Measurements from ENCODE around the gene PCNX1.

Gene PCNX1

GRCh38 chr14:71135496-71135895 is 228.2 kb downstream of the PCNX1 start:
- TF ChIP-seq SPI1 (IDR thresholded peaks at IDR 0.05; ENCODE audit: borderline replicate concordance, low read depth), result no peak
- no peak for TF ChIP-seq POLR2AphosphoS5 (IDR thresholded peaks at IDR 0.05; ENCODE audit: low read depth)
- TF ChIP-seq GABPA (IDR thresholded peaks at IDR 0.05; ENCODE audit: low read depth), result no peak
- no peak for TF ChIP-seq REST (IDR thresholded peaks at IDR 0.05; ENCODE audit: insufficient replicate concordance, low read depth)
- no peak for TF ChIP-seq CTCF (IDR thresholded peaks at IDR 0.05; ENCODE audit: insufficient read depth, low read length)
- H3K27me3 ChIP-seq (ENCODE audit: insufficient read depth, poor library complexity, severe bottlenecking), result no peaks in the 10 kb centered on the region
- no peak for DNase-seq (ENCODE audit: low read depth in 1 of 2, low spot score in 1 of 2)

GRCh38 chr14:71135911-71136310 is 228.7 kb downstream of the PCNX1 start:
- TF ChIP-seq GABPA (IDR thresholded peaks at IDR 0.05; ENCODE audit: low read depth) (no peak), POLR2AphosphoS5 (IDR thresholded peaks at IDR 0.05; ENCODE audit: low read depth) (no peak), REST (IDR thresholded peaks at IDR 0.05; ENCODE audit: insufficient replicate concordance, low read depth) (no peak), SPI1 (IDR thresholded peaks at IDR 0.05; ENCODE audit: borderline replicate concordance, low read depth) (no peak), CTCF (IDR thresholded peaks at IDR 0.05; ENCODE audit: insufficient read depth, low read length) (no peak)
- no peak for DNase-seq (ENCODE audit: low read depth in 1 of 2, low spot score in 1 of 2)
- no peaks in the 10 kb centered on the region for H3K27me3 ChIP-seq (ENCODE audit: insufficient read depth, poor library complexity, severe bottlenecking)
- H3K4me3 ChIP-seq (replicated peaks; ENCODE audit: insufficient read depth, low read length), result no peak overlapping the region
- H3K27ac ChIP-seq (replicated peaks), result no peak overlapping the region

More at GRCh38 chr14:71135496-71135895, 228.2 kb downstream of the PCNX1 start:
- Histone ChIP-seq H3K4me3 (replicated peaks; ENCODE audit: insufficient read depth, low read length) (no peak overlapping the region), H3K27ac (replicated peaks) (no peak overlapping the region)

DNA sequence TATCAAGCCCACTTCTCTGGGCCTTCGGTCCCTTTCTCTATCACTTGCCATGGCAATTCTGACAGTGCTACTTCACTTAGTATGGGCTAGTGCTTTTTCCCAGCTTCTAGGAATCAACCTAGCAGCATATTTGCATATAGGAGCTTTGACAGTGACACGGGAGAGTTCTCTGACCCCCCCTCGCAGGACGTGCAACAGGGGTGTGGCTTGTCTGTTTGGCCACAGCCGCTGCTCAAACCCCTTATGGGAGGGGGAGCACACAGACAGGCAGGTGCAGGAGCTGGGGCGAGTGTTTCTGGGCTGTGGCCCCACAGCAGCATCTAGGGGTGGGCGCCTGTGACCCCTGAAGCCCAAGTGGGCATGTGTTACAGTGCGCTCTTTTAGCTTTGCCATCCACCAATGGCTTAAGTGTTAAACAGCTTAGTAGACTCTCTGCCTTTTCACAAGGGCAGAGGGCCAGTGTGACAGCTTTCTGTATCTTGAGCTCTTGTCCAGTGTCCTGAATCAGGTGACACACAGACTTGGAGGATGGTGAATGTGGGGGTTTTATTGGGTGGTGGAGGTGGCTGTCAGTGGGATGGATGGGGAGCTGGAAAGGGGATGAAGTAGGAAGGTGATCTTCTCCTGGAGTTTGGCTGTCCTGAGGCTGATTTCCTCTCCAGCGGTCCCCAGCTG is 229.3 kb downstream of the PCNX1 start:
- TF ChIP-seq REST (IDR thresholded peaks at IDR 0.05; ENCODE audit: insufficient replicate concordance, low read depth) (no peak), GABPA (IDR thresholded peaks at IDR 0.05; ENCODE audit: low read depth) (no peak), SPI1 (IDR thresholded peaks at IDR 0.05; ENCODE audit: borderline replicate concordance, low read depth) (no peak), CTCF (IDR thresholded peaks at IDR 0.05; ENCODE audit: insufficient read depth, low read length) (no peak), POLR2AphosphoS5 (IDR thresholded peaks at IDR 0.05; ENCODE audit: low read depth) (no peak)
- DNase-seq (ENCODE audit: low read depth in 1 of 2, low spot score in 1 of 2), result no peak
- no peak overlapping the region for H3K4me3 ChIP-seq (replicated peaks; ENCODE audit: insufficient read depth, low read length)
- H3K27me3 ChIP-seq (ENCODE audit: insufficient read depth, poor library complexity, severe bottlenecking), result no peaks in the 10 kb centered on the region
- H3K27ac ChIP-seq (replicated peaks), result no peak overlapping the region
